Skeletal muscle satellite cell (primary cell): Measurements from ENCODE around the gene DUSP22.
A peak's percentile ranks its signal among the peaks of the same experiment; 100 is the strongest.
"Not testable (repeated sequence)": the region's sequence is repeated elsewhere in the genome, so short reads cannot be mapped to it uniquely, and the experiment has no call there.

Experiments used
- H3K27me3 ChIP-seq: 2 replicates; pipeline ENCODE4 v1.7.0; 2013; ENCODE audit warnings: low read length; ENCODE audit not compliant: control insufficient read depth, insufficient read depth
- H3K36me3 ChIP-seq: 2 replicates; pipeline ENCODE4 v1.7.0; 2013; ENCODE audit warnings: mild to moderate bottlenecking, control low read depth, low read length; ENCODE audit not compliant: insufficient read depth
- H3K4me1 ChIP-seq: 2 replicates; pipeline ENCODE4 v1.7.0; 2013; ENCODE audit warnings: low read length; ENCODE audit not compliant: control insufficient read depth, insufficient read depth
- H3K4me2 ChIP-seq: 2 replicates; pipeline ENCODE4 v1.7.0; 2013; ENCODE audit warnings: mild to moderate bottlenecking, low read length
- H3K4me3 ChIP-seq: 2 replicates; pipeline ENCODE4 v1.7.0; 2013; ENCODE audit warnings: low read length
- H3K9ac ChIP-seq: 2 replicates; pipeline ENCODE4 v1.7.0; 2013; ENCODE audit warnings: mild to moderate bottlenecking, low read depth, low read length, moderate library complexity
- H3K9me3 ChIP-seq: replicated peaks from 2 replicates; pipeline ENCODE4 v1.7.0; 2013; ENCODE audit warnings: mild to moderate bottlenecking, control low read depth, low read length

The DUSP22 gene

DNA sequence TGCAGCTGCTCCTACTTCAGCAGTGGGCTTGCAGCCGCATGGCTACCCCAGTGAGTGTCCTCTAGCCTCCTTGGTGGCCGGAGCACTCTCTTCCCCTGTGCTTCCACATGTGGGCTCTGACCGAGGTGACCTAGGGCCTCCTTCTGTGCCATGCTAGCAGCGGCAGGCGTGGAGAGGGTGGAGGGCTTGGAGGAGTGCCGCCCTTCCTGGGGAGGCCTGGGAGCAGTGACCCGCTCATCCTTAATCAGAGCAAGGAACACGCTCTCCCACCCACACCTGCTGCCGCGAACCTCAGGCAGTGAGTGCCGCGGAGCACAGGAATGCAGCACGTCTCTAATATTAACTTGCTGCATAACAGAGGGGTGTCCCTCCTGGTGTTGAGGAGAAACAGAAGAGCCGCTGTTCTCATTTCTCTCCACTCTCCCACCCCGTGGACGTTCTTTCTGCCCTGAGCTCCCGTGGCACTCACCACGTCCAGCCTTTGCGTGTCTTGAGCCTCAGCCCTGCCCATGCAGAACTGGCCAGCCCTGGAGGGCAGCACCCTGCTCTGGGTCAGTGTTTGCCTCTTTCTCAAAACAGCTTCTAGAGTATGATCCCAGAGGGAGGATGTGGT is 31.9 kb downstream of the DUSP22 start:
- Histone ChIP-seq H3K4me1 (peaks cover 18% of the 10 kb centered on the region), H3K36me3 (no peaks in the 10 kb centered on the region), H3K27me3 (no peaks in the 10 kb centered on the region), H3K4me3 (no peak overlapping the region), H3K4me2 (no peak overlapping the region), H3K9me3 (peaks cover 2% of the 10 kb centered on the region), H3K9ac (no peak overlapping the region)

DNA sequence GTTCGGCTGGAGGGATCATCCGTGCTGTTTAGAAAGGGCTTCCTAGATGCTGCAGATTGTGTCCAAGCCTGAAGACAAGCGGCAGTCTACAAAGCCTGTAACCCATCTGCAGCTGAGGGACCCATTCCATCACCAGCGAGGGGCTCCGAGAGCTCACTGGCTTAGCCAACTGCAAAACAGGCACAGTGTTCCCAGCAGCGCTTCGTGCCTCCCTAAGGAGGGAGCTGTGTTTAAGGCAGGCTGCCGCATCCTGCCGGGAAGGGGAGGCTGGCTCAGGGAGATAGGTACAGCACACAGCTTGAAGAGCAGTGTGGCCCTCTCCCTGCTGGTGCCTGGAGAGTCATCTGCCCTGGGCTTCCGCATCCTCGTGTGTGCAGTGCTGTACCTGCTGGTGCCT is 32.4 kb downstream of the DUSP22 start:
- Histone ChIP-seq H3K4me3 (no peak overlapping the region), H3K4me2 (no peak overlapping the region), H3K9me3 (no peaks in the 10 kb centered on the region), H3K9ac (no peak overlapping the region), H3K27me3 (no peaks in the 10 kb centered on the region), H3K4me1 (peaks cover 18% of the 10 kb centered on the region), H3K36me3 (no peaks in the 10 kb centered on the region)

DNA sequence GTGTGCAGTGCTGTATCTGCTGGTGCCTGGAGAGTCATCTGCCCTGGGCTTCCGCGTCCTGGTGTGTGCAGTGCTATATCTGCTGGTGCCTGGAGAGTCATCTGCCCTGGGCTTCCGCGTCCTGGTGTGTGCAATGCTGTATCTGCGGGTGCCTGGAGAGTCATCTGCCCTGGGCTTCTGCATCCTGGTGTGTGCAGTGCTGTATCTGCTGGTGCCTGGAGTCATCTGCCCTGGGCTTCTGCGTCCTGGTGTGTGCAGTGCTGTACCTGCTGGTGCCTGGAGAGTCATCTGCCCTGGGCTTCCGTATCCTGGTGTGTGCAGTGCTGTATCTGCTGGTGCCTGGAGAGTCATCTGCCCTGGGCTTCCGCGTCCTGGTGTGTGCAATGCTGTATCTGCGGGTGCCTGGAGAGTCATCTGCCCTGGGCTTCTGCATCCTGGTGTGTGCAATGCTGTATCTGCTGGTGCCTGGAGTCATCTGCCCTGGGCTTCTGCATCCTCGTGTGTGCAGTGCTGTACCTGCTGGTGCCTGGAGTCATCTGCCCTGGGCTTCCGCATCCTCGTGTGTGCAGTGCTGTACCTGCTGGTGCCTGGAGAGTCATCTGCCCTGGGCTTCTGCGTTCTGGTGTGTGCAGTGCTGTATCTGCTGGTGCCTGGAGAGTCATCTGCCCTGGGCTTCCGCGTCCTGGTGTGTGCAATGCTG is 33.0 kb downstream of the DUSP22 start:
- not testable (repeated sequence) for H3K4me2 ChIP-seq, H3K36me3 ChIP-seq, H3K9ac ChIP-seq, H3K9me3 ChIP-seq, H3K4me3 ChIP-seq, H3K27me3 ChIP-seq
- peaks cover 18% of the 10 kb centered on the region for H3K4me1 ChIP-seq

- H3K4me1 ChIP-seq = peaks cover 18% of the 10 kb centered on the region
- not testable (repeated sequence) for H3K4me3 ChIP-seq, H3K27me3 ChIP-seq, H3K9ac ChIP-seq, H3K9me3 ChIP-seq, H3K36me3 ChIP-seq, H3K4me2 ChIP-seq
Observed at GRCh38 chr6:326066-326465, 33.8 kb downstream of the DUSP22 start.

DNA sequence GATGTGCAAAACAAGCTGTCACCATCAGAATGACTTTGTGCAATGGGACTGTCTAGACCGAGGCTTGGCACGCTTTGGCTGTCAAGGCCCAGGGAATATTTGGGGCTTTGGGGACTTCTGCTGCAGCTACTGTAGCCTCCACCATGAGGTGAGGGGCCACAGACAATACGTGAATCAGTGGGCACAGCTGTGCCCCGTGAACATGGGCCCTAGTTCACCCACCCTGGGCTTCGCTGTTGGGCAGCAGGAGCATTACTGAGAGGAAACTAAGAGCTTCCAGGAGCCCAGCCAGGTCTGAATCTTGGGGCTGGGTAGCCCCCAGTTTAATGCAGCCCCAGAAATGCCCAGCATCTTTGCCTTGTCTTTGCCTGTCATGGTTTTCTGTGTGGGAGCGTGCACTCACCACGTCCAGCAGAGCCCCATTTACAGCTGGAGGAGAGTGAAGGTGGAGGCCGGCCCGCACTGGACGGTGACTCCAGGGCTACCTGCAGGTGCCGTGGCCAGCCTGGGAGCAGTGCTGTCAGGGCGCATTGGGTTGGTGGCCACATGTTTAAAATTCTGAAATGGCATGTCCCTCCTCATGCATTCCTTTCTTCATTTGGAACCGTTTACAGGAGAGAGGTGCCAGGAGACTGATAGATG is 34.7 kb downstream of the DUSP22 start:
- H3K4me1 ChIP-seq = peaks cover 18% of the 10 kb centered on the region
- no peaks in the 10 kb centered on the region for H3K36me3 ChIP-seq
- H3K27me3 ChIP-seq = no peaks in the 10 kb centered on the region
- H3K4me3 ChIP-seq = no peak overlapping the region
- H3K9ac ChIP-seq = no peak overlapping the region
- H3K4me2 ChIP-seq = peak overlapping the region; percentile 48
- H3K9me3 ChIP-seq = no peaks in the 10 kb centered on the region

GRCh38 chr6:327538-328116 is 35.3 kb downstream of the DUSP22 start:
- H3K27me3 ChIP-seq = no peaks in the 10 kb centered on the region
- H3K36me3 ChIP-seq = no peaks in the 10 kb centered on the region
- H3K9me3 ChIP-seq = no peaks in the 10 kb centered on the region
- peaks cover 23% of the 10 kb centered on the region for H3K4me1 ChIP-seq
- peak overlapping the region; percentile 10 for H3K9ac ChIP-seq
- no peak overlapping the region for H3K4me3 ChIP-seq
- H3K4me2 ChIP-seq = peak overlapping the region; percentile 48

DNA sequence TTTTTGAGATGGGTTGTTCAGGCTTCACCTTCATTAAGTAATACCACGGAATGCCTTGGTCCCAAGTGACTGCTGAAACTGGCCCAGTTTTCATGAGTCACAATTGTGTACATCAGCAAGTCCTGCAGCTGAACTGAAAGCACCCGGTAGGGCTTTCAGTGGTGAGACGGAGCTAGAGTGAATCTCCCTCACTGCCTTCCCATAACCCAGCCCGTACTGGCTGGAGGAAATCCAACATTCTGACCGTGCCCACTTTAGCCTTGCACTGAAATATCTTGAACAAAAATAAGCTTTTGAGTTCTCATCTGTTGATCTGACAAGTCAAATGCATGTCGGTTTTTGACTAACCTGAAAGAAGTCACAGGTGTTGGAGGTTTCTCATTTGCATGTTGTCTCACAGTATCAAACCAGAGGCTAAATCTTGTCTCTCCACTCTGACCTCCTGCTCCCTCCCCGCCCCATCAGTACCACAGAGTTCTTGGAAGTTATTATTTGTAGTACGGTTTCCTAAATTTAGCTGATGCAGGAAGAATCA is 35.9 kb downstream of the DUSP22 start:
- no peak overlapping the region for H3K4me3 ChIP-seq
- no peaks in the 10 kb centered on the region for H3K36me3 ChIP-seq
- H3K27me3 ChIP-seq = no peaks in the 10 kb centered on the region
- peaks cover 26% of the 10 kb centered on the region for H3K4me1 ChIP-seq
- H3K4me2 ChIP-seq = peak overlapping the region; percentile 48
- no peaks in the 10 kb centered on the region for H3K9me3 ChIP-seq
- no peak overlapping the region for H3K9ac ChIP-seq

GRCh38 chr6:328924-329323 is 36.6 kb downstream of the DUSP22 start:
- Histone ChIP-seq H3K4me2 (no peak overlapping the region), H3K9ac (no peak overlapping the region), H3K27me3 (no peaks in the 10 kb centered on the region), H3K36me3 (no peaks in the 10 kb centered on the region), H3K4me3 (no peak overlapping the region), H3K4me1 (peaks cover 26% of the 10 kb centered on the region), H3K9me3 (no peaks in the 10 kb centered on the region)

DNA sequence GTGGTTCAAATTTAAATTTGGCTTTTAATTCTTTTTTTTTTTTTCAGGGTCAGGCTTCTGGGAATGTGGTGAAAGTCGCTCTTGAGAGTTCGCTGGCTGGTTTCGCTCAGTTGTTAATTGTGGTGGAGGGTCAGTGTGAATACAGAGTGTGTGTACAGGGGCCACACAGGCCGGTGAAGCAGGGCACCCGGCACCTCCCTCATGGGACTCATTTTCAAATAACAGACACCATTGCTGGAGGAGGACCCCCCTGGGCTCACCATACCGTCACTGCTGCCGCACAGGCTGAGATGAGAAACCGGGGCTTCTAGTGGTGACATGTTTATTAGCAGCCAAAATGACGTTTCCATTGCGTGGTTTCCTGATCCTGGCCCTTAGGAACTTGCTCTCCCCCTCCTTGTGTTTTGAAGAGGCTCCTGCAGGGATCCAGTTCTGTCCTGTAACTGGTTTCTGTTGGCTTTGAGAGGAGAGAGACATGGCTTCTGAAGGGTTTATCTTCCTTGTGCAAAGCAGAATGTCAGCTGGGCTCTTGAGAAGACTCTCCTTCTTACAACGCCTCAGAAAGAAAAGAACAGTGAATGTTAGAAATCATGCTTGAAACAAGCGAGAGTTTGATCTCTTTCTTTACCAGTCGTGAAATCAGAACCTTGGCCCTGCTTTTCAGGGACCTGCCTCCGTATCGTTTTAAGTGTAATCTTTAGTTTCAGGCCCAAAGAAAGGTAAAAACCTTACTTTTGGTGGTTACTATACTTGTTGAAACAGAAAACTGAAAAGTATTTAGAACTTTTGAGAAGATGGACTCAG is 37.8 kb downstream of the DUSP22 start:
- H3K36me3 ChIP-seq = no peaks in the 10 kb centered on the region
- no peak overlapping the region for H3K4me2 ChIP-seq
- no peaks in the 10 kb centered on the region for H3K27me3 ChIP-seq
- H3K9me3 ChIP-seq = no peaks in the 10 kb centered on the region
- no peak overlapping the region for H3K4me3 ChIP-seq
- no peak overlapping the region for H3K9ac ChIP-seq
- peaks cover 26% of the 10 kb centered on the region for H3K4me1 ChIP-seq

GRCh38 chr6:330948-331347 is 38.7 kb downstream of the DUSP22 start:
- Histone ChIP-seq H3K27me3 (no peaks in the 10 kb centered on the region), H3K4me2 (no peak overlapping the region), H3K9me3 (no peaks in the 10 kb centered on the region), H3K9ac (no peak overlapping the region), H3K4me1 (peaks cover 26% of the 10 kb centered on the region), H3K4me3 (no peak overlapping the region), H3K36me3 (no peaks in the 10 kb centered on the region)
